Endometrium (tissue), 2 donors: ENCODE measurements around the gene ZMAT2.
A peak's percentile ranks its signal among the peaks of the same experiment; 100 is the strongest.
"Not testable (repeated sequence)": the region's sequence is repeated elsewhere in the genome, so short reads cannot be mapped to it uniquely, and the experiment has no call there.

Source experiments
- FAIRE-seq: peaks from 2 replicates; lab custom pipeline; 2012; peaks lifted over from hg19 to GRCh38; lab: Jason Lieb, UNC
- donor health status: control.
- donor health status: control.

Gene ZMAT2

DNA sequence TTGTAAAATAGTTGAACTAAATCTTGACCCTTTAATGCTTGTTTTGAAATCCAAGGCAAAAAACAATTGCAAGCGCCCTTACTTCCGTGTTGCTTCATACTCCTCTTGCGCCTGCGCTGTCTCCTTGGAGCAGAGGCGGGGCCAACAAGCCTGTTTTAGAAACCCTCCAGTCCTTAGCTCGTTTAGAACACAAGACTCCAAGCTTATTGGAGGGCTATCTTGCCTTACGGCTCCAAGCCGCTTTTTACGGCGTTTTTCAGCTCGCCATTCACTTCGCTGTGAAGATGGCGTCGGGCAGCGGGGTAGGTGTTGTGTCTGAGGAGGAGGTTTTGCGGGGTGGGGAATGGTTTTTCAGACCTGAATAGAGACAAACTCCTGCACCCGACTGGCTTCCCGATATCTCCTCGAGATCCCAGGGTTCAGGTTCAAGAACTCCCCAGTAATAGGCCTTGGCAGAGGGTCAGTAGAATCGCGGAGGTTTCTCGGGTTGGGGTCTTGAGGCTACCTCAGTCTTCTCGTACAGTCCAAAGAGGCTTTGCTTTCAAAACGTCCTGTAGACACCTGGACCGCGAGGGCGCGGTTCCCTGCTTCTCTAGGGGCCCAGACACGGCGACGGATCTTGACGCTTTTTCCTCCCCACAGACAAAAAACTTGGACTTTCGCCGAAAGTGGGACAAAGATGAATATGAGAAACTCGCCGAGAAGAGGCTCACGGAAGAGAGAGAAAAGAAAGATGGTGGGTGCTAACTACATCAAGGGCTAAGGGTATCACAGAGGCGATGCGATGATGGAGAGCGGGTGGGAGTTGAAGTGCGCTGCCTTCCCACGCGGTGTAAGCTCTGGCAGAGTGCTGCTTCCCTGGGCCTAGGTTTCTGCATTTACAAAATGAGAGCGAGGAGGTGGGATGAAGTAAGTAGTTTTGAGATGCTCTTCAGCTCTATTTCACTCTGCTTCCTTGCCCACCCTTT is at the start of gene ZMAT2:
Gene ZMAT2 (plus strand): TSS at position 271 of the 968 bp plus-strand sequence. CDS start 14 bp downstream, at position 285.
- peak; percentile 99 for FAIRE-seq

- no peak for FAIRE-seq
Measured at GRCh38 chr5:140658870-140659269, 41.4 kb upstream of the ZMAT2 start.

DNA sequence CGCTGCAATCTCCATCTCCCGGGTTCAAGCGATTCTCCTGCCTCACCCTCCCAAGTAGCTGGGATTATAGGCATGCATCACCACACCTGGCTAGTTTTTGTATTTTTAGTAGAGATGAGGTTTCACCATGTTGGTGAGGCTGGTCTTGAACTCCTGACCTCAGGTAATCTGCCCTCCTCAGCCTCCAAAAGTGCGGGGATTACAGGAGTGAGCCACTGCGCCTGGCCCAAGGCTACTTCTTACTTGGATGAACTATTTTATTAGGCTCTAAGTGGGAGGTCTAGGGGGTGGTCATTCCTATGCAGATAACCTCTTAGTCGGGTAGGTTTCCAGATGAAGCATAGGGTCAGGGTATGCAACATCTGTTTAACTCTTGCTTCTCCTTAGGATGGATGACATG is 39.9 kb upstream of the ZMAT2 start:
- not testable (repeated sequence) for FAIRE-seq

DNA sequence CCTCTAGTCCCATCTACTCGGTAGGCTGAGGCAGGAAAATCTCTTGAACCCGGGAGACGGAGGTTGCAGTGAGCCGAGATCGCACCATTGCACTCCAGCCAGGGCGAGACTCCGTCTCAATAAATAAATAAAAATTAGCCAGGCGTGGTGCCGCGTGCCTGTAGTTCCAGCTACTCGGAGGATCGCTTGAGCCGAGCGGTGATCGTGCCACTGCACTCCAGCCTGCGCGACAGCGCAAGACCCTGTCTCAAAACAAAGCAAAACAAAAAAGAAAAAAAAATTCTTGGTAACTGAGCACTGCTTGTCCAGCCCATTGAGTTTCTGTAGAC is 36.3 kb upstream of the ZMAT2 start:
- FAIRE-seq, result no peak

DNA sequence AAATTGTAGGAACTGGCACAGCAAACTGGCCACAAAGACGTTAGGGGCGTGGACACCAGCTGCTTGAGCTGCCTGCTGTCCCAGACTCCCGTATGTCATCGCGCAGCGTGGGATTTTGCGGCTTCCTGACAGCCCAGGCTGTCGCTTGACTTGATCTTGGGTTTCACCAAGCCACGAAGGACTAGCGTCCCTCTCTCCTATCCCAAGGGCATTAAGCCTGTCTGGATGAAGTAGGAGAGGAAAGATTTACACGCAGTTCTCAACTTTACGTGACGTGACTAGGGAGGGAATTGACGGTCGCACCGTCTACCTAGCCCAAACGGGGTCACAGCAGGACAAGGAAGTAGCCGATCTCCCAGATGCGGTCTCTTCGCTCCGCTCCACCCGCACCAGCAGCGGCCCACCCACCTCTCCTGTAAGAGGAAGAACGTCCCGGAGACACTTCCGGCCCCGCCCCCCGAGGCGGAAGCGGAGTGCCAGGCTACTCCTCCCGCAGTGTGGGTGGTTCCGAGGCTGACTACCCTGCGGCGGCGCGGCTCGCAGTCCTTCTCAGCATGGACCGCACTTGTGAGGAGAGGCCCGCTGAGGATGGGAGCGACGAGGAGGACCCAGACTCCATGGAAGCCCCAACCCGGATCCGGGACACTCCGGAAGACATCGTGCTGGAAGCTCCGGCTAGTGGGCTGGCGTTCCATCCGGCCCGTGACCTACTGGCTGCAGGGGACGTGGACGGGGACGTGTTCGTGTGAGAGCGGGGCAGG is 35.7 kb upstream of the ZMAT2 start, which contains the start of gene WDR55:
Gene WDR55 (plus strand): TSS at position 546 of the 761 bp plus-strand sequence. CDS start 9 bp downstream, at position 555.
- peak; percentile 80 for FAIRE-seq

DNA sequence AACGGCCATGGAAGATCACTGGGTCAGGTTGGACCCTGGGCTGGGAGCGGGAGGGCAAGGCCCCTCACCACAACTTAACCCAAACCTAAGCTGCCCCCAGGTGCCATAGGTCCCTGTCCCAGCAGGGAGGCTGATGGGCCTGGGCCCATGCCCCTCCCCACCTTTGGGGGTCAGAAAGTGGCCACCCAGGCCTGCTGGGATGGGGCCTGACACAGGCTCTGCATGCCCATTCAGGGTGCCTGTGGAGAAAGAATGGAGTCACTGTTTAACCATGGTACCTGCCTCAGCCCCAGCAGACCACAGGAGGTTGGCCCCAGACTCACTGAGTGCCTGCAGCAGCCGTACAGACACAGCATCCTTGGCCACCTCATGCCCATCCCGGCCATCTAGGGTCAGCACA is 29.2 kb upstream of the ZMAT2 start:
- FAIRE-seq, result not testable (repeated sequence)

GRCh38 chr5:140671472-140672125 is 28.6 kb upstream of the ZMAT2 start:
- no peak for FAIRE-seq

GRCh38 chr5:140672455-140673186 is 27.6 kb upstream of the ZMAT2 start:
- FAIRE-seq, result no peak

DNA sequence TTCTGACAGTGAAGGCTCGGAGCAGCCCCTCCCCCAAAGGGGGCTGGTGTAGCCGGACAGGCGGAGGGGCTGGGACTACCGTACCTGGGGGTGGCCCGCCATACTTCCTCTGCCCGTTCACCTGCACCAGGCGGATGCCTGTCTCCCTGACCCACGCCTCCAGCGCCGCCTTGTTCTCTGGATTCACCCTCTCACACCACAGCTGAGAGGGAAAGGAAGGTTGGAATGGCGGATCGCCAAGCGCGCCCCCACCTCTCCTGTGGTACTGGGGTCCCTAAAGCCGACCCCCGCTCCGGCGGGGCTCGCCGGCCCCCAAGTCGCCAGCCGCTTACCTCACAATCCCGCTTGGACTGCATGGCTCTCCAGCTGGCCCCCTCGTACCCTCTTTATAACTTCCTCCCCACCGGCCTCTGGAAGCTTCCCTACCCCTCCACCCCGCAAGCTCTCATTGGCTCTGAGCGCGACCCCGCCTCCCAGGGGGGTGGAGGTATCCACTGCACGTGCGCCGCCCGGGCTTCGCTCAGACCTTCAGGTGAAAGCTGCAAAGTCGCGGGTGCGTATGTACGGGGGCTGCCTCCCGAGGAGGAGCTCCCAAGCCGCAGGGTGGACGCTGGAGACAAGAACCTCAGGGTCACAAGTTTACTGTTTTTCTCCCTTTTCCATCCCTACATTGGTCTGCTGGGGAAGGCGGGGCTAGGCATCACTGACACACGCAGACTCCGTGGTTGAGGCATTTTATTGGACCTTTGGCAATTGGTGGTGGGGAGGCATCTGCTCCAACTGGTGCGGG is 26.9 kb upstream of the ZMAT2 start, which contains the start of gene DND1:
Gene DND1 (minus strand): TSS at position 390 of the 790 bp plus-strand sequence. CDS start 34 bp downstream, at position 356.
- FAIRE-seq, result no peak

GRCh38 chr5:140674211-140674610 is 26.0 kb upstream of the ZMAT2 start:
- no peak for FAIRE-seq

GRCh38 chr5:140674629-140675028 is 25.6 kb upstream of the ZMAT2 start:
- FAIRE-seq, result no peak

DNA sequence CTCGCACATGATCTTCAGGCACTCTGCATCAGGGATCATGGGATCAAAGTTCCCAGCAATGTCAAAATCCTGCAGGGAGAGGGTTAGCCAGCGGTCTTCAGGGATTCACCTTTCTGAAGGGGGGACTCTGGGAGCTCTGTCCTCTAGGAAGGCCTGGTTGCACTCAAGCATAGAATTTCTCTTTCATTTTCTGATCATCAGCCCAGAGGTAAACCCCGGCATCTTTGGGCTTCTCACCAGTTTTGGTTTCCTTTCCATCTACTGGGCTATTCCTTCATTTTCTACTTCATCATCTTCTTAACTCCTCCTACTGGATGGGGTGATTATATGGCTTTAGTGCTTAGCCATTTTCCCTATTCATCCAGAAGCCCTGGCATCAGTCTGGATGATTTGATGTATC is 22.3 kb upstream of the ZMAT2 start:
- no peak for FAIRE-seq

GRCh38 chr5:140678993-140679392 is 21.3 kb upstream of the ZMAT2 start:
- FAIRE-seq, result no peak

GRCh38 chr5:140690376-140690932 is 9.8 kb upstream of the ZMAT2 start:
- FAIRE-seq, result no peak

DNA sequence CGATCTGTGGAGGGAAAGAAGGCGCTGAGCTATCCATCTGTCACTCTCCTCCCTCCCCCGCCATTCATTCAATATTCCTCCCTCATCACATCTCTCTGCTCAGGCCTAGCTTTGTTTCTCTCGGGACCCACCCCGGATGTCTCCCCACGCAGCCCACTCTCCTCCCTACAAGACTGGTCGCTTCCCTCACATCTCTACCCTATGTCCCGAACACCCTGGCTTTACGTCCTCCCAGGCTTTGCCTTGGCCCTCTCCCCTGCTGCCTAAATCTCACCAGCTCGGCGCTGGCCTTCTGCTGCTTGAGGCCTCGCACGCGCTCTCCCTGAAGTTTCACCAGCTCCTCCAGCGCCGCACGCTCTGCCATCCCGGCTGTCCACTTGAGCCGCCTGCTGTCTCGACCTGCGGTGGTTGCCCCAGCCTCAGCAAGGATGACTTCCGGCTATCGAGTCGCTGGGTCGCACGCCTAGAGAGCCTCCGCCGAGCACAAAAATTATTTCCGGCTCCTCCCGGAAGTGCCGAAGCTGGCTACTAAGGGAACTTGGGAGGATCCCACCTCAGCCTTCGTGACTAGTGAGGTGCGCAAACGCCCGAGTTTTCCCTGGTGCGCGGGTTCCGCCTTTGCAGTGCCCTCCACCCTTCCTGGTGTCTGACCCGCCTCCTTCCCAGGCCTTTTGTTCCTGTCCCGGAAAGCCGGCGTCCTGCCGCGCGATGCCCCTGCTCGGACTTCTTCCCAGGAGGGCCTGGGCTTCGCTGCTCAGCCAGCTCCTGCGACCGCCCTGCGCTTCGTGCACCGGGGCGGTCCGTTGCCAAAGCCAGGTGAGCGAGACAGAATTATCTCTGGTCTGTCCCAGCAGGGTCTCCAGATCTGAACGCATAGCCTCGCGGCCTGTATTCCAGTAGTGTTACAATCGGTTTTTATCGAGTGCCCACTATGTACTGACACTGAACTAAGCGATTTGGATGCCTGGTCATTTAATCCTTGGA is 9.0 kb upstream of the ZMAT2 start, which contains the start of the genes HARS1 and HARS2:
Gene HARS1 (minus strand): TSS at position 430 of the 984 bp plus-strand sequence. CDS start 66 bp downstream, at position 364.
Gene HARS2 (plus strand): TSS at position 515 of the 984 bp plus-strand sequence. CDS start 194 bp downstream, at position 709.
- peak; percentile 88 for FAIRE-seq

DNA sequence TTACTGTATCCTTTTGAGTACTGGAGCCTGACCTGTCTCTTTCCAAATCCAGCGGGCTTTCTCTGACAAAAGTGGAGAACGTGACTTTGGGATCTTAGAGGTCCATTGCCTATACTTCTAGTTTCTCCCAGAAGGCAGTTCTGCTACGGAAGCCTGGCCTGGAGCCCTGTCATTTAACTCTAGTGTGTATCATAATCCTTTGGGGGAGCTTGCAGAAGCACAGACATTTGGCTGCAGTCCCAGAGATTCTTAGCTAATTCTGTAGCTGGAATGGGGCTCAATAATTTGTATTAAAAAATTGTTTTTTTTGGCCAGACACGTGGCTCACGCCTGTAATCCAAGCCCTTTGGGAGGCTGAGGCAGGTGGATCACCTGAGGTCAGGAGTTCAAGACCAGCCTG is 6.0 kb upstream of the ZMAT2 start:
- FAIRE-seq, result no peak

DNA sequence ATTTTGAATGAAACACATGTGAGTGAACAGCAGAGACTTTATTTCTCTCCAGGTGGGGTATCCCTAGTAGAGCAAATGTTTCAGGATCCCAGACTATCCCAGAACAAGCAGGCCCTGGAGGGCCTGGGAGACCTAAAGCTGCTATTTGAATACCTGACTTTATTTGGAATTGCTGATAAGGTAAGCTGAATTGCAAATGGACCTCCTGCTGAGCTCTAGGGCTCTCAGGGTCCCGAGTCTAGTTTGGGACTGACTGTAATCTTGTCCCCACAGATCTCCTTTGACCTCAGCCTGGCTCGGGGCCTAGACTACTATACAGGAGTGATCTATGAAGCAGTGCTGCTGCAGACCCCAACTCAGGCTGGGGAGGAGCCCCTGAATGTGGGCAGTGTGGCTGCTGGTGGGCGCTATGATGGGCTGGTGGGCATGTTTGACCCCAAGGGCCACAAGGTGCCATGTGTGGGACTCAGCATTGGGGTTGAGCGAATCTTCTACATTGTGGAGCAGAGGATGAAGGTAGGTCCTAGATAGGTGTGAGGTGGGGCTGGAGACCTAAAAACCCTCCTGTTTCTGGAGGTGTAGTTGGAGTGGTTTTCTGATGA is 3.3 kb upstream of the ZMAT2 start:
- FAIRE-seq, result no peak

GRCh38 chr5:140707812-140708211 is 7.6 kb downstream of the ZMAT2 start:
- no peak for FAIRE-seq
